ENCODE data around the gene RBM12. TPM values are rescaled to one million over a fixed set of nuclear protein-coding genes. Genes with fewer than 3 reads are reported as not detected.

RBM12 gene
- total and polyA plus RNA-seq, 2 of the 4 experiments (the other 2 are of a cell fraction) = 44.7 to 65.8 TPM

GRCh38 chr20:35599776-35600120 lies 65.0 kb downstream of the RBM12 start:
- 80% methylated on average over 3 of the region's 9 CpGs; no CpG with 5 or more reads in 1 of the 2 experiments for WGBS, 2 experiments (ENCODE audit: extremely low coverage in 2 of 2, insufficient read length in 1 of 2)
- intact Hi-C loops (cut with micrococcal nuclease) = no loop called here

More at GRCh38 chr20:35599776-35600120, 65.0 kb downstream of the RBM12 start:
- dilution Hi-C loops (cut with HindIII; ENCODE audit: low sequenced_read_pairs, unreplicated experiment) = no loop called here
- peaks cover 55% of the 10 kb centered on the region for H3K27me3 ChIP-seq (ENCODE audit: control insufficient read depth, insufficient read depth, low read length)
- no peaks in the 10 kb centered on the region for H3K79me1 ChIP-seq (ENCODE audit: low read depth in 1 of 2, low read length in 2 of 2)
- no peak for DNase-seq
- H3K9ac ChIP-seq (ENCODE audit: low read depth, low read length) = no peak overlapping the region
- H2BK5ac ChIP-seq (ENCODE audit: low read depth, low read length, poor library complexity, severe bottlenecking) = no peak overlapping the region
- ChIA-PET POLR2A (ENCODE audit: unreplicated experiment) (no interaction called here), CTCF (interaction anchor here (1.7 kb wide), 1 partner anchor 16 kb away, joined by 4 read pairs; the partner anchor contains the start of gene SPAG4)
- H3K36me3 ChIP-seq (ENCODE audit: control insufficient read depth, insufficient read depth, low read length) = no peaks in the 10 kb centered on the region
- H3K4me3 ChIP-seq (ENCODE audit: insufficient read depth, low read depth, low read length) = no peak overlapping the region
- in situ Hi-C loops (cut with MboI; ENCODE audit: low sequenced_read_pairs) = no loop called here
- H3K9me1 ChIP-seq (ENCODE audit: insufficient read depth, low read length) = no peaks in the 10 kb centered on the region
- H3K18ac ChIP-seq (ENCODE audit: low read depth, low read length) = no peak overlapping the region
- H3K27ac ChIP-seq (ENCODE audit: insufficient read depth, low read length) = no peak overlapping the region
- peaks cover 3% of the 10 kb centered on the region for H3K4me1 ChIP-seq (ENCODE audit: control insufficient read depth, insufficient read depth, low read length)
- H4K20me1 ChIP-seq (ENCODE audit: insufficient read depth, low read length) = no peaks in the 10 kb centered on the region; the same call in 1 of the 2 replicates
- H4K91ac ChIP-seq (ENCODE audit: insufficient read depth, low read depth, low read length) = no peak overlapping the region
- BruUV-seq (replicated peaks) = no TSS peak
- H3K4me2 ChIP-seq (ENCODE audit: low read depth, low read length) = no peak overlapping the region
- no peak overlapping the region for H4K5ac ChIP-seq (ENCODE audit: low read depth, low read length)
- no peak overlapping the region for H2BK120ac ChIP-seq (ENCODE audit: low read depth, low read length)
- no peak overlapping the region for H2AK5ac ChIP-seq (ENCODE audit: low read depth, low read length)
- H2AK9ac ChIP-seq (replicated peaks; ENCODE audit: low read depth, low read length, poor library complexity) = no peak overlapping the region
- no peak overlapping the region for H4K8ac ChIP-seq (ENCODE audit: low read depth in 2 of 2, low read length in 2 of 2)
- TF ChIP-seq SMC3 (IDR thresholded peaks at IDR 0.05; ENCODE audit: low read depth, low read length) (no peak), NFE2L2 (IDR thresholded peaks at IDR 0.05; ENCODE audit: low read depth, low read length) (no peak), RCOR1 (IDR thresholded peaks at IDR 0.05; ENCODE audit: insufficient replicate concordance, low read length) (no peak), CHD1 (IDR thresholded peaks at IDR 0.05; ENCODE audit: low read depth, low read length) (no peak), POLR2A (IDR thresholded peaks at IDR 0.05; ENCODE audit: low read depth, low read length) (no peak), BHLHE40 (IDR thresholded peaks at IDR 0.05; ENCODE audit: low read depth, low read length) (no peak), CEBPB (IDR thresholded peaks at IDR 0.05; ENCODE audit: low read depth, low read length) (no peak), RFX5 (IDR thresholded peaks at IDR 0.05; ENCODE audit: low read depth, low read length) (no peak), USF2 (IDR thresholded peaks at IDR 0.05; ENCODE audit: low read depth, low read length) (no peak), MXI1 (IDR thresholded peaks at IDR 0.05; ENCODE audit: borderline replicate concordance, low read depth, low read length) (no peak), MAZ (IDR thresholded peaks at IDR 0.05; ENCODE audit: borderline replicate concordance, low read depth, low read length) (no peak), CTCF (conservative IDR thresholded peaks at IDR 0.05; ENCODE audit: low read depth, low read length) (no peak), FOS (IDR thresholded peaks at IDR 0.05; ENCODE audit: low read depth, low read length) (no peak), RAD21 (IDR thresholded peaks at IDR 0.05; ENCODE audit: low read length) (no peak)
- H2BK15ac ChIP-seq (ENCODE audit: low read depth, low read length) = no peak overlapping the region
- H3K9me3 ChIP-seq (ENCODE audit: control insufficient read depth, insufficient read depth, low read length) = no peaks in the 10 kb centered on the region
- no peak for ATAC-seq (ENCODE audit: low read depth)
- no peak overlapping the region for H3K14ac ChIP-seq (replicated peaks; ENCODE audit: low read depth, low read length)
- H2BK20ac ChIP-seq (ENCODE audit: low read depth, low read length) = no peak overlapping the region
- no peak overlapping the region for H3K56ac ChIP-seq (ENCODE audit: extremely low read depth, insufficient read depth, low read length)
- H2AFZ ChIP-seq (replicated peaks; ENCODE audit: low read length, poor library complexity) = no peak overlapping the region
- no peak overlapping the region for H3K4ac ChIP-seq (ENCODE audit: low read depth, low read length)
- no peak overlapping the region for H3K23ac ChIP-seq (ENCODE audit: low read depth, low read length)

Data from IMR-90 (cell line).